Stimulated activated CD4-positive, alpha-beta T cell treated with anti-CD3 and anti-CD28 coated beads, TNF-alpha, amount 100 ng/mL, for 24 hours (primary cell): ENCODE results near the gene WFDC5.
"Not testable (repeated sequence)": the region's sequence is repeated elsewhere in the genome, so short reads cannot be mapped to it uniquely, and the experiment has no call there.

Experiments
- DNase-seq, 3 experiments: peaks; one replicate each; pipeline ENCODE4 v3.0.0-alpha.2; 2020; ENCODE audit warnings: low read depth in 3 of 3

WFDC5 gene

GRCh38 chr20:45088247-45088646 lies 26.7 kb downstream of the WFDC5 start:
- DNase-seq = no peak

DNA sequence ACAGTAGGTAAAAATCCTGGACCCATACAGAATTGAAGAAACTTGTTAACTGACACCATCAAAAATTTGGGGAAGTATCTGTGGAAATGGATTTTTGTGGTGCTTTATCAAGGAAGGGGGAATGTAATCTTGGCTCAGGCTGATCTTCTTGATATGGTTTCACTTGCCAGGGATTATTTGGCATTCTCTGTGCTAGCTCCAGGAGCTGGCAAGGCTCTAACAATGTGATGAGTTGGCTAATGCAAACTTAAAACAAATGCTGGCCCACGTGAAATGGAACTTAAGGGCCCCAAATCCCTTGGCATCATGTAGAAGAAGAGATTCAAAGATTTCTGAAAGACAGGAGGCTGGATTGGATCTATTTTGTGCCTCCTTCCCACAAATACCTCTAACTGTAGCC lies 27.2 kb downstream of the WFDC5 start:
- DNase-seq = no peak

GRCh38 chr20:45087097-45087790 lies 27.7 kb downstream of the WFDC5 start:
- DNase-seq = no peak

DNA sequence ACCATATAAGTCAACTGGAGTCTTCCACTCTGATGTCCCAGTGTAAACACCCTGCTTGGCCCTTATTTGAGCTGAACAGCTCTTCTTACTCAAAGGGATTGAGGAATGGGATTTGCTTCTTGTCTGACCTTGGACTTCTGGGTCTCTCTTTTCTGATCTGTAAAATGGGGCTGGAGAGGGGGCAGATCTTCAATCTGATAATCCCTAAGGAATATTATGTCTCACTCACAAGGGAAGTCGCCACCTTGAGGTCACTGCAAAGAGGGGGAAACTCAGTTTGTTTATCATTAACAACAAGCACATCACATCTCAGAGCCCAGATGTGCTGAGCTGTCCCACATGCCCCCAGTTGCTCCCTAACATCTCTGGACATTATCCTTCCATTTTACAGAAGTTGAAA lies 29.1 kb downstream of the WFDC5 start:
- no peak for DNase-seq

DNA sequence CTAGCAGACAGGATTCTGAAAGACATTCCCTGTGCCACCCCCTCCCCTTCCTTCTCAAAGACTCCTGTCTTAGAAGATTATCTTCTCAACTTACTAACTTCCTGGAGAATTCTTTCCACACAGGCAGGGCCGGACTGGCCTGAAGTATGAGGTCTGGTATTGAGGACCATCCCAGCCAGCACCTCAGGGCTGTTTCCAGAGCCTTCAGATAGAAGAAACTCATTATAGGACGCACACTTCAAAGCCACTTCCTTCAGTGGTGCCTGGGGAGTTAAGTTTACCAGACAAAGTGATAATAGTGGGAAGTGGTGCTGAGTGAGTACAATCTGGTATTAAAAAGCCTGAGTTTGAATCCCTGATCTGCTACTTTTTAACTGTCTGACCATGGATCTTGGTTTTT lies 29.7 kb downstream of the WFDC5 start:
- no peak for DNase-seq

DNA sequence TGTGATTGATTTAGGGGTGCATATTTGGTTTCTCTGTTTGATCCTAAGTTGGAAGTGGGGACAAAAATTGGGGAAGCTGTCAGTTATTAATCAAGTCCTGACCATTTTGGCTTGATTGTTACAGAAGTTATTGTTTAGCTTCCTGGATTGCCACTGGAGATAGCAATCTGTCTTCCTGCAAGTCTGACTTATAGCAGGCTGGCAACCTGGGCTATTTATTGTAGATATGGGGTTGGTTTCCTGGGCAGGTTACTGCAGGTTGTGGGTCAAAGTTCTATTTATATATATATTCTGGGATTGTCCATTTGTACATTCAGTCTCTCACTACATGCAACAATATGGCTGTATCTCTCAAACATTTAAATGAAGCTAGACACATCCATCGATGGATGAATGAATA lies 31.8 kb downstream of the WFDC5 start:
- no peak for DNase-seq

DNA sequence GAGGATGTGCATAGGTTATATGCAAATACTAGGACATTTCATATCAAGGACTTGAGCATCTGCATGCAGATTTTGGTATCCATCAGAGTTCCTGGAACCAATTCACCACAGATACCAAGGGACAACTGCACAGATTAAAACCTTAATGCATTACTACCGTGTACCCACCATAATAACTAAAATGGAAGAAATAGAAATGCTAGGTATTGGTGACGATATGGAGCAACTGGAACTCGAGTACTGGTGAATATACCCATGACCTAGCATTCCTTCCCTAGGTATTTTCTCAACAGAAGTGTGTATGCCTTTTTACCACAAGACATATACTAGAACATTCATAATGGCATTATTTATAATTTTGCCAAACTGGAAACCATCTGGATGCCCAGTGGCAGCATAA lies 32.5 kb downstream of the WFDC5 start:
- no peak for DNase-seq

- no peak for DNase-seq
Measured at GRCh38 chr20:45080867-45081624, 33.9 kb downstream of the WFDC5 start.

GRCh38 chr20:45077559-45077958 lies 37.4 kb downstream of the WFDC5 start:
- DNase-seq = no peak

GRCh38 chr20:45073221-45073620 lies 41.8 kb downstream of the WFDC5 start:
- DNase-seq = no peak

GRCh38 chr20:45072066-45072465 lies 42.9 kb downstream of the WFDC5 start:
- DNase-seq = no peak

DNA sequence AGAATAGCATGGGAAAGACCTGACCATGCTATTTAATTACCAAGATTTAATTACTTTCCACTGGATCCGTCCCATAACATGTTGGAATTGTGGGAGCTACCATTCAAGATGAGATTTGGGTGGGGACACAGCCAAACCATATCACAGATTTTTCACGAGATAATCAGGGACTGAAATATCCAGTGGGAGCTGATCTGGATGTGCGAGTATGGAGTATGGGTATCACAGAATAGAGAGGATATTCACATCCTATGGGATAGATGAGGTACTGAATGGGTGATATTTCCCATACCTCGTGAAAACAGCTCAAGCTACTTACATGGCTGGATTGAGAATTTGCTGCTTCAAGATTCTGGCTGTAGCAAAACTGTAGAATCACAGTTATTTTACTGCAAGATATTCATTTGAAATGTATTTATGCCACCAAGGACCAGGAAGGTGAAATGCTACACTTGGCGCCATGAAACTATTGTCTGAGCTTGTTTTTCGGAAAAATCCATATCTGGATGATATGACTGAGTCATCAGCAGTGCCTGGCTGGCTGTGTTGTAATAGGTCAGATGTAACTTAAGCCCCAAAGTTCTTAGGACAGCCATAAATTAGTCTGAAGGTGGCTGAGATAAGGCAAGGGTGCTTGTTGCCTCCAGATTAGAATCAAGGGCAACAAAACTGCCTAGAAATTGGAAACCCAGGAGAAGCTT lies 43.9 kb downstream of the WFDC5 start:
- DNase-seq = no peak

GRCh38 chr20:45069261-45069660 lies 45.7 kb downstream of the WFDC5 start:
- DNase-seq = no peak

DNA sequence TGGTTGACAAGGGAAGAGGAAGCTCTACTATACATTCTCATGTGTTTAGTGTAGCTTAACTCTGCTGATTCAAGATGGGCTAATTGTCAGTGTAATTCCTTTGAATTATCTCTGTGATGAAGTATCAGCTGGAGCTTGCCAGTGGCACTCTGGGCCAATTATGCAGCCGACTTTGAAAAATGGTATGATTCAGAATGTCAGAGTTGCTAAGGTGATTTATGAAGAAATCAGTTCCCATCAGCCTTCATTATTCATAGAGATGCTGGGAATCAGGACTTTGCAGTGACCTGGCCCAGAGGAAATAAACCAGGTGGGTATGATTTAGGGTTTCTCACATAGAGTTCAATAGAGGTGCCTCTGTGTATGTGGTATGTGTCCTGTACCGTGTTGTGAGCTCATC lies 47.4 kb downstream of the WFDC5 start:
- DNase-seq = no peak

DNA sequence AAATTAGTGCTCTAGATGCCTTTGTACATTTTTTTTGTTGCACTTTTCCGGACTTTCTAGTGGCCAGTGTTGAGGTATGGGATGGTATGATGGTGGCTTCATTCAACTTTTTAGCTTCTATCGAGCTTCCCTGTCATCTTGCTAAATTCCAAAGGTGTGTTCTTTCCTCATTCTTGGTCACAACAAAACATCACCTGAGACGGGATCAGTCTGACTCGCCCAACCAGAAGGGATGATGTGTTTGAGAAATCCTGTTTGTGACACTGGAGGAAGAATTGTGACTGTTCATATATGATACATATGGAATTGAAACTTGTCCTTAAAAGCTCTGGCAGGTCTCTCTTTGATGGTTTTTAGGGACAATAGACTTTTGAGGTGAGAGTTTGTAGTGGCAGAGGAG lies 47.9 kb downstream of the WFDC5 start:
- DNase-seq = no peak

DNA sequence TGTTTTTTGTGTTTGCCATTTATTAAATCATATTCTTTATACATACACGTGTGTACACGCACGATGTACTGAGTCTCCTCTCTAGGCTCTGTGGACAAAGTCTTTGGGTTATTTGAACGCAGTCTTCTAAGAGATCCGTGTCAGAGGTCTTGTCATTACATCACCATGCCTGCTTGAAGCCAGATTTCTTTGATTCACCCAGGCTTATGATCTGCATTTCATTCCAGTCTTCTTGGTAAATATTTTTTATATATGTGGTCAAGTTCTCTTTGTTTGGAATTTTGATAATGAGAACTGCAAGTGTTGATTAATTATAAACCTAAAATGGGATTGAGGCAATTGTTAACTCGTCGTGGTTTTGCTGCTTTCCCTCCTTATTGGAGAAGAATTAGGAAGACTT lies 48.6 kb downstream of the WFDC5 start:
- no peak for DNase-seq

DNA sequence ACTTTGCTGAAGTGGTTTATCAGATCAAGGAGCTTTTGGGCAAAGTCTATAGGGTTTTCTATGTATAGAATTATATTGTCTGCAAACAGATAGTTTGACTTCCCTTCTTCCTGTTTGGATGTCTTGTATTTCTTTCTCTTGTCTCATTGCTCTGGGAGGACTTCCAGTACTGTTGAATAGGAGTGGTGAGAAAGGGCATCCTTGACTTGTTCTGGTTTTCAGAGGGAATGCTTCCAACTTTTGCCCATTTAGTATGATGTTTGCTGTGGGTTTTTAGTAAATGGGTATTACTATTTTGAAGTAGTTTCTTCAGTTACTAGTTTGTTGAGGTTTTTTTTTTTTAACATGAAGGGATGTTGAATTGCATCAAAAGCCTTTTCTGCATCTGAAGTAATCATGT lies 50.2 kb downstream of the WFDC5 start:
- no peak for DNase-seq

GRCh38 chr20:45063107-45063506 lies 51.9 kb downstream of the WFDC5 start:
- not testable (repeated sequence) for DNase-seq

- DNase-seq = no peak
Measured at GRCh38 chr20:45061244-45061643, 53.7 kb downstream of the WFDC5 start.

DNA sequence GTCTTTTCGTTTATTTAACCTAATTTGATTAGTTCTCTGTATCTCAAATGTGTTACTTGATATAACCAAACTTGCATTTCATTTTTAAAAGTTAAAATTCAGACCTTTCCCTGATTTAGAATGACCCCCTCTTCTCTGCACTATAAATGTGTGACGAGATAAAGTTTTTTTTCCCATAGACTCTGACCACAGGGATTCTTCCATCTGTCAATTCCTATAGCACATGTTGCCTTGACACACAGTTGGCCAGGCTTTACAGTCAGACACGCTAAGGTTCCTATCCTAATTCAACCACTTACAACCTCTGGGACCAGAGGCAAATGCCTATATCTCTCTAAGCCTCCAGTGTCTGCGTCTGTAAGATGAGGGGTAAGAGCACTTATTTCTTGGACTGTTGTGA lies 54.7 kb downstream of the WFDC5 start:
- no peak for DNase-seq
